NB4 (cell line): ENCODE results near the gene CCDC40.

Source experiments
- POLR2A ChIP-seq: IDR thresholded peaks from 2 replicates; pipeline ENCODE4 v1.6.1; 2011; ENCODE audit warnings: mild to moderate bottlenecking; ENCODE audit not compliant: insufficient read length; ENCODE audit errors: extremely low read depth
- TF ChIP-seq, protein P1 (sequence below): IDR thresholded peaks from one replicate; pipeline ENCODE4 v1.5.1; 2012; ENCODE audit warnings: low read depth, low read length

DNA sequence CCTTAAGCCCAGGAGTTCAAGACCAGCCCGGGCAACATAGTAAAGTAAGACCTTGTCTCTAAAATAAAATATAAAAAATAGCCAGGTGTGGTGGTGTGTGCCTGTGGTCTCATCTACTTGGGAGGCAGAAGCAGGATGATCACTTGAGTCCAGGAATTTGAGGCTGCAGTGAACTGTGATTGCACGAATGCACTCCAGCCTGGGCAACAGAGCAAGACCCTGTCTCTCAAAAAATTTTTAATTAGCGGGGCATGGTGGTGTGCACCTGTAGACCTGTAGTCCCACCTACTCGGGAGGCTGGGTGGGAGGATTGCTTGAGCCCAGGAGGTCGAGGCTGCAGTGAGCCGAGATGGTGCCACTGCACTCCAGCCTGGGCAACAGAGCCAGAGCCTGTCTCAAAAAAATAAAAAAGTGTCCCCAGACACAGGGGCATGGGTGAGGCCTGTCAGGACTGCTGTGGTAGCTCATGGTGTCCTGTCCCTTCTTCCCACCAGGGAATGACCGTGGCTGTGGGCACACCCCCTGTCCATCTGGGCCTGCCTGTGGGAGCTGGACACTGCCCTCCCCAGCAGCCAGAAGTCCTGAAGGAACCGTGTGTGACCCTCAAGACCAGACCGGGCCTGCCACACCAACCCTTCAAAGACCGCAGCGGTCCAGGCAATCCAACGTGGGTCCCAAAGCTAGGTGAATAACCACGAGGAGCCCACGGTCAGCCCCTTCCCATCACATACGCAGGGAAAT lies 34.1 kb downstream of the CCDC40 start:
- TF ChIP-seq POLR2A = no peak
- TF ChIP-seq, protein P1, sequence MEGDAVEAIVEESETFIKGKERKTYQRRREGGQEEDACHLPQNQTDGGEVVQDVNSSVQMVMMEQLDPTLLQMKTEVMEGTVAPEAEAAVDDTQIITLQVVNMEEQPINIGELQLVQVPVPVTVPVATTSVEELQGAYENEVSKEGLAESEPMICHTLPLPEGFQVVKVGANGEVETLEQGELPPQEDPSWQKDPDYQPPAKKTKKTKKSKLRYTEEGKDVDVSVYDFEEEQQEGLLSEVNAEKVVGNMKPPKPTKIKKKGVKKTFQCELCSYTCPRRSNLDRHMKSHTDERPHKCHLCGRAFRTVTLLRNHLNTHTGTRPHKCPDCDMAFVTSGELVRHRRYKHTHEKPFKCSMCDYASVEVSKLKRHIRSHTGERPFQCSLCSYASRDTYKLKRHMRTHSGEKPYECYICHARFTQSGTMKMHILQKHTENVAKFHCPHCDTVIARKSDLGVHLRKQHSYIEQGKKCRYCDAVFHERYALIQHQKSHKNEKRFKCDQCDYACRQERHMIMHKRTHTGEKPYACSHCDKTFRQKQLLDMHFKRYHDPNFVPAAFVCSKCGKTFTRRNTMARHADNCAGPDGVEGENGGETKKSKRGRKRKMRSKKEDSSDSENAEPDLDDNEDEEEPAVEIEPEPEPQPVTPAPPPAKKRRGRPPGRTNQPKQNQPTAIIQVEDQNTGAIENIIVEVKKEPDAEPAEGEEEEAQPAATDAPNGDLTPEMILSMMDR = no peak
